ENCODE results near the gene CERS6.
"Not testable (repeated sequence)": the region's sequence is repeated elsewhere in the genome, so short reads cannot be mapped to it uniquely, and the experiment has no call there.

Gene CERS6

DNA sequence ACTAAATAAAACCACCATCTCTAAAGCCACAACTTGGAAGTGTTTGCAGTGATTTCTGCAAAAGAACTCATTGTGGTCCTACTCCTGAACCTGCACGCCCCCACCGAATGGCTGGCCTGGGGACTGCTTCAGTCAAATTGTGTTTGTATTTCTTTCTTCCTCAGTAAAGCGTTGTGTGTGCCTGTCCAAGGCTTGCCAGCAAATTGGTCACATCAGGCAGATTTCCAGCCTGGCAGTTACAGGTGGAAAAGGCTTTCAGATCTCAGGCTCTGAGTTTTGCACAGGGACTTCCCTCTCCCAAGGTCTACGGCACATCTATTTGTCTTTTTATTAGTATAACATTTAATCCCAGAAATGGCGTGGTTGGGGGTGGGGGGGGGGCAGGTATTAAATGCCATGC, 292.4 kb downstream of the CERS6 start:
- peak; percentile 52 for DNase-seq

DNA sequence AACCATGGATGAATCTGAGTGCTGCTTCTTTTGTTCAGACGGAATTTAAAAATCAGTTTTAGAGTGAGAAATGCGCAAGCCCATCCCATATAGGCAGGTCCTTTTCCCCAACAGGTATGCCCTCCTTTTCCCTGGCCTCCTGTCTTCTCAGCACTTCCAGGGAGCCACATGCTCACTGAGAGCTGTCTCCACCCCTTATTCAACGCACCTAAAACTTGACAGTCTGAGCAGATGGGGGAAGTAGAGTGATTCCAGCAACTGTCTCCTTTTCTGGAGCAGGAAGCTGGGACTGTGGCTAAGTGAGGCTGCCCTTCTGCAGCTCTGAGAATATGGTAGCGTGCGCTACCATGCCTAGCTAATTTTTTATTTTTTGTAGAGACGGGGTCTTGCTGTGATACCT, 293.2 kb downstream of the CERS6 start:
- peak; percentile 66 for DNase-seq

DNA sequence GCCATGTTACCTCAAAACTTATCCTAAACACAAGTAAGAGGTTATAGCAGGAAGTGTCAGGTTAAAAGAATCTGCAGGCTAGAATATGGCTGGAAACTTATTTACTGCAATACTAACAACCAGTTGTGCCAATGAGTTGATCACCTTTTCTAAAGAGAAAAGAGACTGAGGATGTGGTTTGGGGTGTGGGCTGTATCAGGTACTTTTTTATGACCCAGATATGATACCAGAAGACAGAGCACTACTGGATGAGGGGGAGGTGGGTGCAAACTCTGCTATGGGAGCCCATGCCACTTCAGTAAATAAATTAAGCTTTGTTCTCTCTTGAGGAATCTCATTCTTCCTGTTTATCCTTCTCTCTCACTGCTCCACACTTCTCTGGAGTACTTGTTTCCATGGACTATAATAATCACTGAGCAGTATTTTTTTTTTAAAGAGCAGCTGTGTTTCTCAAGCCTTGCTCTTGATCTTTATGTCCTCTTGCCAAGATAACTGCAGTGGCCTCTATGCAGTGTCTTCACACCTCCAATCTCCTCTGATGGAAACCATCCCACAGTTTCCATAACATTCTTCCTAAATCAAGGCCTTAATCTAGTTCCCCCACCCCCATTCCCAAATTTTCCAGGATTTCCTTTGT, 295.1 kb downstream of the CERS6 start:
- DNase-seq: no peak

DNA sequence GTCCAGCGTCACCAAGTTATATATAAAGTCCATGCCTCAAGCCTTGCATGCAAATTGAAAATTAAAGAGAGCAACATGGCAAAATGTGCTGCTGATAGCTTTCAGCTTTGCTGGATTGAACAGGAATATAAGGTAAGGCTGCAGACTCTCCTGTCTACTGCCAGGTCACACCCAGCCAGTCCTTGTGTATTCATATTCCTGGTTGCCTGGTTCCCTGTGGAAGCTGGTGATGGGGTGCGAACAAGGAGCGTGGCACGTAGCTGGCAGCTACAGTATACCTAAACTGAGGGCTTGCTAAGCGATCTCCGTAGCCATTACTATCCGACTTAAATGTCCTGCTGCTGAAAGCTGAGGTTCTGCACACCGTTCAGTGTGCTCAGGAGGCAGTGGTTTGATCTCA, 296.3 kb downstream of the CERS6 start:
- no peak for DNase-seq

DNA sequence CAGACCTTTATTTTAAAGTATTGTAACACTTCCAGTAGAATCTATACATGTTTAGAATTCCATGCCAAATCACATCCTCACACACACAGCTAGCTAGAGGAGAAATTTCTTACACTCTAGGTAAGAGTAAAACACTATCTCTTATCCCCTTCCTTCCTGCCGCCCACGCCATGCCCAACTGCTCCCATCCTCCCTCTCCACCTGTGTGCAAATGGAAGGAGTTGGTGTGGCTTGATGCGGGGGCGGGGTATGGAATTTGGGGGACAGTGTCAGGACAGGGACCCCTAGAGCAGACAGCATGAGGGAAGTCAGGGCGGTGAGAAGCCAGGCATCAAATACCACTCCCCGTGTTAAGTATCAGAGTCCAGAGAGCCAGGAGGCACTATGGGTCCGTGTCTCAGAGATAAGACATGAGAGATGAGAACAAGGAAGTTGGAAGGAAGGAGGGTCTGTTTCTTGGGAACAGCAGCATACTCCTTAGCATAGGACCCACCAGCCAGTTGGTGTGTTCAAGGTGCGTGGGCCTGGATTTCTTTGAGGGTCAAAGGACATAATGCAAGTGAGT, 297.8 kb downstream of the CERS6 start:
- no peak for DNase-seq

DNA sequence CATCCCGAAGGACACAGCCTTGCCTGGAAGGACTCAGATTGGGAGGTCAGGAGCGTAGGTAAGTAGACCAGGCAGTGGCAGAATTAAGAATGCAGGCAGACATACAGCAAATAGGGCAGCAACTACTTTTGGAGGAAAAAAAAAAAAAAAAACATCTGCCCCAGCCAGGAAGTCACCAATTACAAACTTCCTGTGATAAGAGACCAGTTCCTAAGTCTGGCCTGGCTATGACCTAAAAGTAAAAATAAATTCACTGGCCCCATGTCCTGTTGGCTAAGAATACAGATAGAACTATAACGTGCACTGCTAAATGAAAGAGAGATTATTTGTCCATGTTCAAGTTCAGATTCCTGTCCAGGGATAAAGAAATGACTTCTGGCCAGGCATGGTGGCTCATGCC, 301.2 kb downstream of the CERS6 start:
- no peak for DNase-seq

DNA sequence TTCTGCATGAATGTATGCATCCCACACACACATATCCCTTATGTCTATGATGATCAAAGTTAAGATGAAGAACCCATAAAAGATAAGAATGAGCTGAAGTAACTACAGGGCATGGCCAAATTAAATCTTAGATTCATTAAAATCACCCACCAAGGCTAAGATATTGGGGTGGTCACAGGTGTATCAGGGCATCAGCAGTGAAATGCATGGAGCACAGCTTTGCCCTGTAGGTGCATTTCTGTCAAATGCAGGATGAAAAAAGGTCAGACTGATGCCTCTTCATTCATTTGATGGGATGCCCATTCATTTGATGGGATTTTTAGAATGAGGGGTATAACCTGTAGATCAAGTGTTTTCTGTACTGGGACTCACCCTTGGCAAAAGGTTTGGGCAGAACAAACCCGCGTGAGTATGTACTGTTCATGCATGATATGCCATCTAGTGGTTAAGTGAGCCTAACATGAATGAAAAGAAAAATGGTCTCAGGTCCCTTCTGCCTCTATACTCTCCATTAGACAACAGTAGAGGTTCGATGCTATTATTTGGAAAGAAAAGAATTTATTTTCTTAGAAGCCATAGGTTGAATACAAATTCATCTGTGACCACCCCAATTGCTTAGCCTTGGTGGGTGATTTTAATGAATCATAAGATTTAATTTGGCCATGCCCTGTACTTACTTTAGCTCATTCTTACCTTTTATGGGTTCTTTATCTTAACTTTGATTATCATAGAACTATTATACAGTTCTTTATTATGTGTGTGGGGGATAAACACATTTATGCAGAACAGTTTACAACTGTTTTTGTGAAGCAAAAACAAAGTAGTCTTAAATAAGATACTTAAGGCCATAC, 303.1 kb downstream of the CERS6 start:
- peak; percentile 66 for DNase-seq

DNA sequence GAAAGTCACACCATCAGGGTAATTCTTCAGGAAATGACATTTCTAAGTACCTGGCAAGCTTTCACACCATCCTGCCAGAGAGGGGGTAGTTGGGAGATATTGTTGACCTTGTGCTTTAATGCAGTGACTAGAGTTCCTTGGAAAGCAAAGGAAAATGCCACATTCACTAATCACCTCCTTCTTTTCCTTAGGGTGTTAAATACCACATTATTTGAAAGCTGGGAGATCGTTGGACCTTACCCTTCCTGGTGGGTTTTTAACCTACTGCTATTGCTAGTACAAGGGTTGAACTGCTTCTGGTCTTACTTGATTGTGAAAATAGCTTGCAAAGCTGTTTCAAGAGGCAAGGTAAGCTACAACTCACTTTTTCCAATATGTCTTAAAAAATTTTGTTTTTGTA, 309.3 kb downstream of the CERS6 start:
- no peak for DNase-seq

DNA sequence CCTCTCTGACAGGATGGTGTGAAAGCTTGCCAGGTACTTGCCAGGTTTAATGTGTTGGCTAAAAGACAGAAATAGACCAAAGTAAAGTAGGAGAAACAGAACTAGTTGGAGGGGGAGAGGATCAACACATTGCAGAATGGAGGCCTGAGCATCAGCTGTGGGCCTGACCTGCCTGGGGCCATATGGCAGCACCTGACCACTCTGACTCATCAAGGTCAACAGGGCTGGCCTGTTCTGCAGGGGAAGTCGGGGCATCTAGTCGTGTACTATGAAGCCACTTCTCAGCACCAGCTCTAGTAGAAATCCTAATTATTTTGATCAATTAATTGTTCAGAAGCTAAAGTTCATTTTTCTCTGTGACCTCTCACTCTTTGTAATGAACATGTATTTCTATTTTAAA, 310.5 kb downstream of the CERS6 start:
- peak; percentile 4 for DNase-seq

DNA sequence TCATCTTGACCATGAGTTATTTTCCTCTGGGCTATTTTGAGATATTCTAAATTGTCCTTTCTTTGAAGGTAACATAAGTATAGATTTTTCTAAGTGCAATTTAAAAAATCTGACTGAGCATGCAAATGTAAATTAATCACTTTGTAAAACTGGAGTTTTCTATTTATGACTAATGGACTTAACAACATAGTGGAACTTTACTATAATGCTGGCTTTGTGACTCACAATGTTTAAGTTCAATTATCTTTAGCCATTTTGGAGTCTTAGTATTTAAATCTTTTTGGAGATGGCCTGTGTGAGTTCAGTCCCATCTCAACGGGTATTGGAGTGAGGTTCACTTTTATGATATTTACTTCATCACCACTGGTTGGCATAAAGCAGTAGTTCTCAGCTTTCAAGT, 311.2 kb downstream of the CERS6 start:
- no peak for DNase-seq

DNA sequence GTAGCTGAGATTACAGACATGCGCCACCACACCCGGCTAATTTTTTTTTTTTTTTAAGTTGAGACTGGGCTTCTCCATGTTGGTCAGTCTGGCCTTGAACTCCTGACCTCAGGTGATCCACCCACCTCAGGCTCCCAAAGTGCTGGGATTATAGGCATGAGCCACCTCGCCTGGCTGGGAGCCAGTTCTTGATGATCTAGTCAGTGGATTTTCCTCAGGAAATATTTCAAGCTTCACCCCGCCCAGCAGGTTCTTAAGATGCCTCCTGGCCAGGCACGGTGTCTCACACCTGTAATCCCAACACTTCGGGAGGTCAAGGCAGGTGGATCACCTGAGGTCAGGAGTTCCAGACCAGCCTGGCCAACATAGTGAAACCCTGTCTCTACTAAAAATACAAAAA, 312.3 kb downstream of the CERS6 start:
- DNase-seq: not testable (repeated sequence)

DNA sequence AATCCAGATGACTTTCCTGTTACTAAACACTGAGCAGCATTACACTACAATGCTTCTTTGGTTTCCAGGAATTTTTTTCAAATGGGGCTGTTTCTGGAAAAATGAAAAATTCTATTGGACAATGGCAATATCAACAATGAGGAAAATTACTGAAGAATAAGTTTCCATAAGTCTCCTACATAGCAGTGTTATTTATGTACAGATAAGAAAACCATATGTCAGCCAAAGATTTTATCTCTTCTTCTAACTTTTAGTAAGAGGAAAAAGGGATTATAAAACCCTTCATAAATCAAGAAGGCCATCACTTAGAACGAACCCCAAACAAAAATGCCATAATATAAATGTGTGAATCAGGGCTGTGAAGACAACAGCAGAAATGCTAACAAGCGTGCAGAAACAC, 314.7 kb downstream of the CERS6 start:
- no peak for DNase-seq

DNA sequence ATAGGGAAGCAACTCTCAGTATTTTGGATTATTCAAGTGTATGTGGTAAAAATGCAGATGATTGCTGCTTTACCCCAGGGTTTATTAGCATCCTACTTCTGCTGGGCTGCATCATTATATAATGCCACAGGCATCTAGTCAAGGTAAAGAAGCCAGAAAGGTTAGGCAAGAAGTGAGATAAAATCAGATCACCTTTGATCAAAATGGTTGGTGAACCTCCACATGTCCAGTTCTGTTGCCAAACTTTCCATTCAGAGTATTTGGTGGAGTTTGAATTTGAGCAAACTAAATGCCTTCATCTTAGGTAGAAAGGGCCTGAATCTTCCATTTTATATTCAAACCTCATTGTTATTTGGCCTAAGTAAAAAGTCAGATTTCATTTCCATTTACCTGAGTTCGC, 316.6 kb downstream of the CERS6 start:
- no peak for DNase-seq

DNA sequence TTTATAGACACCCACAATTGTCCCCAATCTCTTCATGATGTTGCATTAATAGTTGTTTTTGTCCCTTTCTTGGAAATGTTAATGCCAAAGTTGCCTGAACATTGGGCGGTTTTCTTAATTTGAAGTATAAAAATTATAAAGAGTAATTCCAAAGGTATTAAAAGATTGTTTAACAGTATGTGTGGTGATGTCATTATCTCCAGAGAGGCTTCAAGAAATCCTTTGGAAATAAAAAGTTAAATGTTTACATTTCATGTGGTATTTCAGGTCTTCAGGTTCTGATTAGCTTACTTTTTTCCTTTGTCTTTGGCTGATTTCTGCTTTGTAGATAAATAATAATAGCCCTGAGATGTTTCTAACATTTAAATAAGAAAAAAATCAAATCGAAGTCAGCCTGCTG, 317.1 kb downstream of the CERS6 start:
- no peak for DNase-seq

DNA sequence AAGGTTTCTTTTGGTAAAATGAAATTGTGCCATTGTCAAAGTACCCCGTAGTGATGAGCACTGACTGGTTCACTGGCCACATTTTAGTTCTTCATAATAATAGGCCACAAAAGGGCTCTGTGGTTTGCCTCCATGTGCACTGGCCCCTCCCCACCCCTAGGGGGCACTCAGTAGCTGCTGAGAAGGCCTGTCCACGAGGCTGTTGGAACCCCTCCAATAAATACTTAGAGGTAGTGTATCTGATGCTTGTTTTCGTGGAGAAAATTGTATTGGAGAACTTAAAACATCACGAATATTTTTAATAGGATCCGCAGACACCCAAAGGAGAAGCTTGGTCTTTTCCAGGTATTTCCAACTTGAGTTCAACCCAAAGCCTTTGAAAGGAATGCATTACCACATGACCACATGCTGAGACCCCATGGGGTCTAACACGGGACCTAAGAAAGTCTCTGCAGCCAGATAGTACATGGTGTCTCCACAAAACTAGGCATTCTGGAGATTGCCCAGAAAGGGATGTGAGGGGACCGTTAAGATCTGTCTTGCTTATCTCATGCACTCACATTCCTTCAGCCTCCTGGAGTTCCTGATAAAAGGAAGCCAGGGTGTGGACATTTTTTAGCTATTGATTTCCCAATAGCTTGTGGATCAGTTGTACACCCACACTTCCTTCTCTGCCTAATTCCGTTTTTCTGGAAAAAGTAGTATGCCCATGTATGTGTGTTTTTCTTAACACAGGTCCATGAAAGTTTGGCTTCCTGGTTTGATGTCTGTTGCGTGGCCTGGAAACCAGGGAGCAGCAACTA, 317.8 kb downstream of the CERS6 start:
- peak; percentile 75 for DNase-seq

DNA sequence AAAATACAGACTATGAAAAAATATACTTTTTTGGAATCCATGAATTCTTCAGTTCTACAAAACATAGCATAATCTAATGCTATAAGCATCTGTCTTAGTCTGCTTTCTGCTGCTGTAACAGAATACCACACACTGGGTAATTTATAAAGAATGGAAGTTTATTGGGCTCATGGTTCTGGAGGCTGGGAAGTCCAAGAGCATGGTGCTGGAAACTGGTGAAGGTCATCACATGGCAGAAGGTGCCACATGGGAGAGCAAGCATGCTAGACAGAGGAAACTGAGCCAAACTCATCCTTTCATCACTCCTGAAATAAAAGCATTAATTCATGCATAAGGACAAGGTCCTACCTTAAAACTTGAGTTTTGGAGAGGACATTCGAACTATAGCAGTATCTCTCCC, 319.8 kb downstream of the CERS6 start:
- DNase-seq: no peak

DNA sequence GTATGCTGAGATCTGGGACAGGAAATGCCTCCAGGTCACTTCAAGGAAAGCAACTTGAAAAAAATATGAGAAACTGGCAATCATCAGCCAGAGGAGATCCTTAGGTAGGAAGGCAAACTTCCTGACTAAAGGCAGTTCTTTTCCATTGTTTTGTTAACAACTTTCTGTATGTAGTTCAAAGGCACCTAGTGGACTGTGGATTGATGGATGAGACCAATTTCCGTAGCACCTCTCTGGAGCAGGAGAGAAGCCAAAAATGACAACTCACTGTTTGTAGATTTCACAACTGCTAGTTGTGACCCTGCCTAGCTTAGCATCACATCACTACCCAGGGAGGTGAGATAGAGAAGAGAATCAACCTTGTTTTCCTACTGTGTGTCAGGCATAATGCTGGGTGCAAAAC, 324.6 kb downstream of the CERS6 start:
- DNase-seq: no peak

DNA sequence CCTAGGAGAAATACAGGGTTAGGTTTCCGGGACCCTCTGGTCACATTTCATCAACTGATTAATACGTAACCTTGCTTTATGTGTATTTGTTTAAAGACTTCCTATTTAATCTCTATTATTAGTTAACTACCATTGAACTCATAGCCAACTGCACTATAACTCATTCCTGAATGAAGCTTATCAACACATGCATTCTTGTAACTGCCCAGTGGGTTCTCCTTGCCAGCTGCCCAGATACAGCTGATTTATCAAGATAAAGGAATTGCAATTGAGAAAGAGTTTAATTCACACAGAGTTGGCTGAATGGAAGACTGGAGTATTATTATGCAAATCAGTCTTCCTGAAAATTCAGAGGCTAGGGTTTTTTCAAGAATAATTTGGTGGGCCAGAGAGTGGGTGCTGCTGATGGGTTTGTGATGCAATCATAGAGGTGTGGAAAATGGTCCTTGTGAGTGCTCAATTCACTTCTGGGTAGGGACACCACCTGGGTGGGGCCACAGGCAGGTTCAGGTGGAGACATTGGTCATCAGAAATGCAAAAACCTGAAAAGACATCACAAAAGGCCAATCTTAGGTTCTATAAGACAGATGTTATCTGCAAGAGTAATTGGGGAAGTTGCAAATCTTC, 325.2 kb downstream of the CERS6 start:
- no peak for DNase-seq

DNA sequence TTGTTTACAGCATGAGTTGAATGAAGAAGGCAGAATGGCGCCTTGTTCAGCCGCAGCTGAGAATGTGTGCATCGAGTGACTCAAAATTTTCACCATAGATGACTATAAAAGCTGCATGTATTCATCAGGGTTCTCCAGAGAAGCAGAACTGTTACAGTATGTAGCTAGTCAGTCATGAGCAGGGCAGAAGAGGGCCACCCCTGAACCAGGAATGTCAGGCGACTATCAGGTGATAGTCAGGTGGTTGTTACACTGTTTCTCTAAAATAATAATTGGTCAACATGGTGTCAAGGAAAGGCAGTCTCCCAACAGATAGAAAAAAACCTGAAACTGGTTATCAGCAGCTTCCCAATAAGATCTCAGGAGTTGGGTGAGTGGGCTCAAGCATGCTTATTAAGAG, 326.2 kb downstream of the CERS6 start:
- DNase-seq: no peak

DNA sequence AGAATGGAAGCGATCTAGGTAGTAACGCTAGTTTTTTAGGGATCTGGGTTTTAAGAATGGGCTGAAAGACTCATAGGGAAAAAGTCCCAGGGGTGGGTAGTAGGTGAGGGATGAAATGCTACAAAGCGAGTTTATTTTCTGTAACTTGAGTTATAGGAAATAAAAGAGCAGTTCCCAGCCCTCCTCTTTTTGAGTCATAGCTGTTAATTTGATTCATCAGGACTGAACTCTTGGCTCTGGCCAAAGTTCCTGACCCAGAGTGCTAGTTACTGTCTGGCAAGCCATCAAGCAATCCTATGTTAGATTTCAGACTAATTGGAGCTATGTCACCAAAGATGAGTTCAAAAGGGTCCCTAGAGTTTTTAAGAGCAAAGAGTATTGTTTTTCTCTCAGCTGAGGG, 328.9 kb downstream of the CERS6 start:
- DNase-seq: no peak

DNA sequence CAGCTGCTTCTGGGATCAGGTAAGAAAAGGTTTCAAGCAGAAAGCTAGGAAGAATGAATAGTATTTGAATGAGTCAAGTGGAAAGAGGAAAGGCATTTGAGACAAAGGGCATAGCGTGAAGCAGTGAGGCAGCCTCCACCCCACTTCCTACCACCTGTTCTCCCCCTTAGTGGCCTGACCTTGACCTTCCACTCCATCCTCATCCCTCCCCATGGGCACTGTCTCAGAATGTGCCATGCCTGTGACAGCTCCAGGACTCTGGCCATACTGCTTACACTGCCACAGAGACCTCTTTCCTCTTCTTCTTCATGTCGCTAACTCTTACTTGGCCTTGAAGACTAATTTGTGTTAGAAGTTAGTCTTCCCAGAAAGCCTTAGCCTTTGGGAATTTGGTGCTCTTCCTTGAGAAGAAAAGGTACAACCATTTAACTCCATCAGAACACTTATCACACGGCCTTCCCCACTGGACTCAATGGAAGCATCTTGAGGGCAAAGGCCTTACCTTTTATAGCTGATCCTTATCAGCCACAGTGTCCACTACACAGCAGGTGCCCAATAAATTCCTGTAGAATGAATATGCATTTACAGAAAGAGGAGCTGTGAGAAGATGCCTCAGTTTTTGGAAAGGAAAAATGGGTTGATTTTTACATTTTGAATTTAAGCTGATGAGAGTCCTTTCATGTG, 331.2 kb downstream of the CERS6 start:
- DNase-seq: no peak

DNA sequence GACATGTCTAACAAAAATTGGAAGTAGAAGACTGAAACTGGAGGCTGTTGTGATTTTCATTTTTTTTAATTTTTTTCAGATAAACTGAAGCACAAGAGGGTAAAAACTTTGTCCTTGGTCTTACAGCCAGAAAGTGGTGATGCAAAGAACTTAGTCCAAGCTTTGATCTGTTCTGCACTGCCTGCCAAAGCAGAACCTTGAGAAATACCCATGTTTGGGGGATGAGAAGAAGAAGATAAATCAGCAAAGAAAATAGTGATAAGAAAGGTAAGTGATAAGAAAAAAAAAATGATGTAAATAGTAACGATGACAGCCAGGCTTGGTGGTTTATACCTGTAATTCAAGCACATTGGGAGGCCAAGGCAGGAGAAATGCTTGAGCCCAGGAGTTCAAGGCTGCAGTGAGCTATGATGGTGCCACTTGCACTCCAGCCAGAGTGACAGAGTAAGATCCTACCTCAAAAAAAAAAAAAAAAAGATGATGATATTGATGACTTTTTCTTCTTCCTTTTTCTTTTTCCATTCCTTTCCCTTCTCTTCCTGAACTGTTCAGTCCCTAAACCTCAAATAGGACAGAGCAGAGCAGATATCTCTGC, 331.8 kb downstream of the CERS6 start:
- no peak for DNase-seq

All from NCI-H69 (cell line).